HepG2 (cell line): Measurements from ENCODE around the gene SERPINA3. TPM values are rescaled to one million over a fixed set of nuclear protein-coding genes. Genes with fewer than 3 reads are reported as not detected.
A peak's percentile ranks its signal among the peaks of the same experiment; 100 is the strongest.

Experiments used
- ATAC-seq: fragments of 200-7000 bp; cut with Tn5 transposase; 3 replicates; pipeline ENCODE4 v1.9.1; 2020; ENCODE audit warnings: mild to moderate bottlenecking, moderate library complexity
- BruUV-seq: library from RNA; stranded (reverse); fragments of 400-500 nt; replicated peaks from 2 replicates; lab custom pipeline; 2021; lab: Mats Ljungman, UMichigan
- CTCF ChIA-PET: fragments of 300-600 bp; formaldehyde crosslinking; extraction: SDS; loops from one replicate; lab custom pipeline; 2021; ENCODE audit warnings: low total read pairs, inconsistent platforms, low intra/inter-chr PET ratio; lab: Yijun Ruan, JAX
- POLR2A ChIA-PET: fragments of 350-600 bp; sonication (Branson Sonifier 250); formaldehyde crosslinking; loops from one replicate; lab custom pipeline; 2020; ENCODE audit warnings: antibody characterized with exemption, inconsistent platforms; lab: Yijun Ruan, JAX
- DNase-seq: peaks from one replicate; pipeline ENCODE4 v3.0.0-alpha.2; 2015; ENCODE audit warnings: low spot score
- FAIRE-seq: peaks from 3 replicates; lab custom pipeline; 2011; peaks lifted over from hg19 to GRCh38; lab: Jason Lieb, UNC
- H2AFZ ChIP-seq: one replicate; pipeline ENCODE4 v1.6.1; 2011; ENCODE audit warnings: low read length, inconsistent platforms
- H3K27ac ChIP-seq: fragments of 300-600 bp; 3 replicates; pipeline ENCODE4 v1.8.0; 2011; ENCODE audit warnings: mixed run types, mild to moderate bottlenecking, mixed read lengths, low read length, inconsistent platforms; ENCODE audit not compliant: insufficient read depth; ENCODE audit errors: extremely low read length
- H3K27me3 ChIP-seq, 2 experiments: fragments of 200-600 bp in 1 of 2; 2 replicates in 1 of 2; 3 replicates in 1 of 2; pipeline versions ENCODE4 v1.6.0 to v1.8.0; 2011; ENCODE audit warnings: low read length in 2 of 2, mild to moderate bottlenecking in 2 of 2, moderate library complexity in 2 of 2, inconsistent platforms in 1 of 2; ENCODE audit not compliant: insufficient read depth in 2 of 2, control insufficient read depth in 1 of 2
- H3K36me3 ChIP-seq, 2 experiments: fragments of 200-600 bp in 1 of 2; replicated peaks in 1 of 2; 2 replicates in 1 of 2; 3 replicates in 1 of 2; pipeline versions ENCODE4 v1.5.1 to v1.8.0; 2011; ENCODE audit warnings: low read length in 2 of 2, inconsistent platforms in 1 of 2; ENCODE audit not compliant: insufficient read depth in 2 of 2, control insufficient read depth in 1 of 2
- H3K4me1 ChIP-seq: 2 replicates; pipeline ENCODE4 v1.5.1; 2012; ENCODE audit warnings: low read length, inconsistent platforms; ENCODE audit not compliant: insufficient read depth
- H3K4me2 ChIP-seq: 2 replicates; pipeline ENCODE4 v1.6.0; 2011; ENCODE audit warnings: low read depth, low read length, inconsistent platforms
- H3K4me3 ChIP-seq, 3 experiments: fragments of 200-600 bp in 1 of 3; sonication (generic), shearing (Covaris generic) in 1 of 3; replicated peaks in 1 of 3; 2 replicates each; pipeline ENCODE4 v1.5.1; 2011 to 2016; ENCODE audit warnings: low read length in 3 of 3, inconsistent platforms in 2 of 3, low read depth in 2 of 3, mild to moderate bottlenecking in 2 of 3, control low read depth in 1 of 3, mixed read lengths in 1 of 3; ENCODE audit not compliant: insufficient read depth in 1 of 3
- H3K79me2 ChIP-seq: one replicate; pipeline ENCODE4 v1.6.1; 2011; ENCODE audit warnings: low read length, inconsistent platforms; ENCODE audit not compliant: insufficient read depth
- H3K9ac ChIP-seq: 2 replicates; pipeline ENCODE4 v1.6.0; 2011; ENCODE audit warnings: mild to moderate bottlenecking, low read depth, low read length, inconsistent platforms; ENCODE audit not compliant: insufficient read depth
- H3K9me3 ChIP-seq: 2 replicates; pipeline ENCODE4 v1.5.1; 2012; ENCODE audit warnings: mild to moderate bottlenecking, low read length
- H4K20me1 ChIP-seq: 2 replicates; pipeline ENCODE4 v1.6.0; 2011; ENCODE audit warnings: inconsistent platforms, mild to moderate bottlenecking, low read length, moderate library complexity; ENCODE audit not compliant: insufficient read depth
- CENPX ChIP-seq: sonication (generic); formaldehyde crosslinking; IDR thresholded peaks from 2 replicates; pipeline ENCODE4 v1.9.0; 2021; ENCODE audit warnings: mild to moderate bottlenecking, missing genetic modification reagents, moderate library complexity
- CREB1 ChIP-seq, 2 experiments: fragments of 450-650 bp in 1 of 2; IDR thresholded peaks; 2 replicates each; pipeline ENCODE4 v1.6.1; 2016 to 2017; ENCODE audit warnings: control low read depth in 1 of 2, mild to moderate bottlenecking in 1 of 2, missing compliant biosample characterization in 1 of 2, missing genetic modification characterization in 1 of 2
- DBP ChIP-seq: sonication (generic); formaldehyde crosslinking; IDR thresholded peaks from 2 replicates; pipeline ENCODE4 v1.4.0; 2020; ENCODE audit warnings: missing genetic modification reagents; ENCODE audit errors: not compliant biosample characterization
- NFAT5 ChIP-seq: sonication (generic); formaldehyde crosslinking; IDR thresholded peaks from 2 replicates; pipeline ENCODE4 v1.4.0; 2020; ENCODE audit warnings: missing genetic modification reagents
- TRIM22 ChIP-seq: fragments of 450-650 bp; IDR thresholded peaks from 2 replicates; pipeline ENCODE4 v1.6.1; 2017
- ZKSCAN5 ChIP-seq: sonication (generic); formaldehyde crosslinking; IDR thresholded peaks from 2 replicates; pipeline ENCODE4 v1.5.1; 2020; ENCODE audit warnings: mild to moderate bottlenecking, missing genetic modification reagents
- ZNF383 ChIP-seq: sonication (generic); formaldehyde crosslinking; IDR thresholded peaks from 2 replicates; pipeline ENCODE4 v1.4.0; 2020; ENCODE audit warnings: missing genetic modification reagents, mild to moderate bottlenecking, borderline replicate concordance
- ZNF766 ChIP-seq: sonication (generic); formaldehyde crosslinking; IDR thresholded peaks from 2 replicates; pipeline ENCODE4 v1.5.0; 2020; ENCODE audit warnings: missing genetic modification reagents, borderline replicate concordance
- WGBS: methylation state at CpG from one replicate; pipeline ENCODE4 v1.1.6; 2017; ENCODE audit warnings: low lambda C conversion rate; 5-methylcytosine and 5-hydroxymethylcytosine counted together
- in situ Hi-C: cut with HindIII; loops from 2 replicates; pipeline ENCODE4 v1.10.0; 2017; ENCODE audit warnings: low pct_unique_long_range_greater_than_20kb; ENCODE audit not compliant: extremely low pct_ligation_motif_present
- intact Hi-C: fragments of 100-400 bp; cut with micrococcal nuclease; formaldehyde crosslinking; loops from one replicate; pipeline ENCODE4 v1.10.0; 2022; ENCODE audit not compliant: unreplicated experiment
- polyA plus RNA-seq, 8 experiments: library from polyadenylated mRNA; depleted of rRNA in 3 of 8; stranded (reverse) in 7 of 8; unstranded in 1 of 8; fragments of >200 nt; fragmentation: Illumina TruSeq in 4 of 8; extraction: Trizol in 4 of 8; gene quantifications; 2 replicates each; pipeline versions ENCODE4 v1.2.1 to v1.2.3, GENCODE V29; 2011 to 2016; ENCODE audit warnings: low read depth in 4 of 8, missing spikeins in 1 of 8, mixed read lengths in 1 of 8; ENCODE audit not compliant: insufficient read depth in 1 of 8
- total RNA-seq, 5 experiments: library from RNA; depleted of rRNA; stranded (reverse); fragments of >200 nt; fragmentation: Illumina TruSeq; extraction: Trizol; gene quantifications; 2 replicates each; pipeline ENCODE4 v1.2.3, GENCODE V29; 2016; ENCODE audit warnings: low read depth in 1 of 5

Gene SERPINA3
- total and polyA plus RNA-seq, 2 of the 13 experiments (the other 11 are each of a cell fraction or from before 2014, with no cell fraction given) = 825 to 2,200 TPM

GRCh38 chr14:94594441-94594840 lies 17.8 kb upstream of the SERPINA3 start (continued):
- TF ChIP-seq NFAT5 (CRISPR knock-in tag) = no peak
- no peak for TF ChIP-seq ZNF766 (CRISPR knock-in tag)
- no peak for TF ChIP-seq CENPX (CRISPR knock-in tag)
- TF ChIP-seq ZKSCAN5 (CRISPR knock-in tag) = no peak
- no peak for TF ChIP-seq CREB1 (IDR thresholded peaks at IDR 0.05)
- no peak for TF ChIP-seq CREB1 (CRISPR knock-in tag; IDR thresholded peaks at IDR 0.05)

GRCh38 chr14:94595912-94596311 lies 16.3 kb upstream of the SERPINA3 start:
- H3K9me3 ChIP-seq = no peaks in the 10 kb centered on the region
- no peak overlapping the region for H3K9ac ChIP-seq
- no TSS peak for BruUV-seq
- no peak overlapping the region for H3K4me3 ChIP-seq
- peak overlapping the region; percentile 75 for H3K4me2 ChIP-seq
- CTCF ChIA-PET = no interaction called here
- peaks cover 37% of the 10 kb centered on the region for H3K79me2 ChIP-seq
- peaks cover 5 to 20% of the 10 kb centered on the region in 2 experiments; a peak in 4 of 5 replicates for H3K36me3 ChIP-seq
- intact Hi-C loops = loop anchor here (5.0 kb wide), 2 partner anchors 34 to 1459 kb away; partner anchors contain the start of gene SERPINA4
- H3K4me1 ChIP-seq = peaks cover 89% of the 10 kb centered on the region
- no peaks in the 10 kb centered on the region for H3K27me3 ChIP-seq
- no peak for ATAC-seq
- DNase-seq = no peak
- no peak for FAIRE-seq
- in situ Hi-C loops = no loop called here
- TF ChIP-seq ZNF383 (CRISPR knock-in tag) = no peak
- no peak for TF ChIP-seq TRIM22
- TF ChIP-seq DBP (CRISPR knock-in tag) = no peak
- H4K20me1 ChIP-seq = no peaks in the 10 kb centered on the region
- no peak overlapping the region for H2AFZ ChIP-seq
- H3K27ac ChIP-seq = peak overlapping the region; percentile 86
- WGBS = 69% methylated on average over 2 of the region's 2 CpGs
- POLR2A ChIA-PET = interaction anchor here (1.1 to 15.7 kb wide), 6 partner anchors 13 to 208 kb away, joined by 3 to 638 read pairs (median 50); partner anchors contain the start of genes SERPINA1, SERPINA3, SERPINA4 and SERPINA5
